ENCODE measurements around the gene TOGARAM1. TPM values are rescaled to one million over a fixed set of nuclear protein-coding genes. Genes with fewer than 3 reads are reported as not detected.

Gene TOGARAM1
- total and polyA plus RNA-seq, 9 of the 15 experiments (the other 6 are each of a cell fraction or from before 2014, with no cell fraction given) = 1.3 to 6.4 (median 3.7) TPM

DNA sequence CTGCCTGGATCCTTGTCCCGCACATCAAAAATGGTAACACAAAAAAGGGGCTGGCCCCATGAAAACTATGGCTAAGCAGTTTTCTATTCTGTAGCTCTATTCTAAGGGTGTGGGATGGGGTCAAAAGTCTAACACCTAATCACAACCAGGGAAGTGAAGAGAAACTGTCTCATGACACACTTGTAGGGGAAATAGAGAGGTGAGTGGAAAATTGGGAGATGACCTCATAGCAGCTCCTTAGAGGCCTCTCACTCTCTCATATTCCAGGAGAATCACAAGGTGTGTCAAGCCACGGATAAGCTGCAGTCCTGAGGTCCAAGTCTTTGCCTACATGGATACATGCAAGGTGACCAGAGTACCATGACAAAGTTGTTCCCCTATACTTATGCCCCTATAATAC, 10.9 kb upstream of the TOGARAM1 start (continued):
- TF ChIP-seq, protein P1, sequence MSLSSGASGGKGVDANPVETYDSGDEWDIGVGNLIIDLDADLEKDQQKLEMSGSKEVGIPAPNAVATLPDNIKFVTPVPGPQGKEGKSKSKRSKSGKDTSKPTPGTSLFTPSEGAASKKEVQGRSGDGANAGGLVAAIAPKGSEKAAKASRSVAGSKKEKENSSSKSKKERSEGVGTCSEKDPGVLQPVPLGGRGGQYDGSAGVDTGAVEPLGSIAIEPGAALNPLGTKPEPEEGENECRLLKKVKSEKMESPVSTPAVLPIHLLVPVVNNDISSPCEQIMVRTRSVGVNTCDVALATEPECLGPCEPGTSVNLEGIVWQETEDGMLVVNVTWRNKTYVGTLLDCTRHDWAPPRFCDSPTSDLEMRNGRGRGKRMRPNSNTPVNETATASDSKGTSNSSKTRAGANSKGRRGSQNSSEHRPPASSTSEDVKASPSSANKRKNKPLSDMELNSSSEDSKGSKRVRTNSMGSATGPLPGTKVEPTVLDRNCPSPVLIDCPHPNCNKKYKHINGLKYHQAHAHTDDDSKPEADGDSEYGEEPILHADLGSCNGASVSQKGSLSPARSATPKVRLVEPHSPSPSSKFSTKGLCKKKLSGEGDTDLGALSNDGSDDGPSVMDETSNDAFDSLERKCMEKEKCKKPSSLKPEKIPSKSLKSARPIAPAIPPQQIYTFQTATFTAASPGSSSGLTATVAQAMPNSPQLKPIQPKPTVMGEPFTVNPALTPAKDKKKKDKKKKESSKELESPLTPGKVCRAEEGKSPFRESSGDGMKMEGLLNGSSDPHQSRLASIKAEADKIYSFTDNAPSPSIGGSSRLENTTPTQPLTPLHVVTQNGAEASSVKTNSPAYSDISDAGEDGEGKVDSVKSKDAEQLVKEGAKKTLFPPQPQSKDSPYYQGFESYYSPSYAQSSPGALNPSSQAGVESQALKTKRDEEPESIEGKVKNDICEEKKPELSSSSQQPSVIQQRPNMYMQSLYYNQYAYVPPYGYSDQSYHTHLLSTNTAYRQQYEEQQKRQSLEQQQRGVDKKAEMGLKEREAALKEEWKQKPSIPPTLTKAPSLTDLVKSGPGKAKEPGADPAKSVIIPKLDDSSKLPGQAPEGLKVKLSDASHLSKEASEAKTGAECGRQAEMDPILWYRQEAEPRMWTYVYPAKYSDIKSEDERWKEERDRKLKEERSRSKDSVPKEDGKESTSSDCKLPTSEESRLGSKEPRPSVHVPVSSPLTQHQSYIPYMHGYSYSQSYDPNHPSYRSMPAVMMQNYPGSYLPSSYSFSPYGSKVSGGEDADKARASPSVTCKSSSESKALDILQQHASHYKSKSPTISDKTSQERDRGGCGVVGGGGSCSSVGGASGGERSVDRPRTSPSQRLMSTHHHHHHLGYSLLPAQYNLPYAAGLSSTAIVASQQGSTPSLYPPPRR (CRISPR knock-in tag; IDR thresholded peaks at IDR 0.05; ENCODE audit: borderline replicate concordance) = no peak
- no peak for TF ChIP-seq GTF2F1 (IDR thresholded peaks at IDR 0.05; ENCODE audit: low read depth, low read length)
- TF ChIP-seq, protein P2, sequence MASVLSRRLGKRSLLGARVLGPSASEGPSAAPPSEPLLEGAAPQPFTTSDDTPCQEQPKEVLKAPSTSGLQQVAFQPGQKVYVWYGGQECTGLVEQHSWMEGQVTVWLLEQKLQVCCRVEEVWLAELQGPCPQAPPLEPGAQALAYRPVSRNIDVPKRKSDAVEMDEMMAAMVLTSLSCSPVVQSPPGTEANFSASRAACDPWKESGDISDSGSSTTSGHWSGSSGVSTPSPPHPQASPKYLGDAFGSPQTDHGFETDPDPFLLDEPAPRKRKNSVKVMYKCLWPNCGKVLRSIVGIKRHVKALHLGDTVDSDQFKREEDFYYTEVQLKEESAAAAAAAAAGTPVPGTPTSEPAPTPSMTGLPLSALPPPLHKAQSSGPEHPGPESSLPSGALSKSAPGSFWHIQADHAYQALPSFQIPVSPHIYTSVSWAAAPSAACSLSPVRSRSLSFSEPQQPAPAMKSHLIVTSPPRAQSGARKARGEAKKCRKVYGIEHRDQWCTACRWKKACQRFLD (CRISPR knock-in tag; IDR thresholded peaks at IDR 0.05) = no peak
- TF ChIP-seq, protein P3, sequence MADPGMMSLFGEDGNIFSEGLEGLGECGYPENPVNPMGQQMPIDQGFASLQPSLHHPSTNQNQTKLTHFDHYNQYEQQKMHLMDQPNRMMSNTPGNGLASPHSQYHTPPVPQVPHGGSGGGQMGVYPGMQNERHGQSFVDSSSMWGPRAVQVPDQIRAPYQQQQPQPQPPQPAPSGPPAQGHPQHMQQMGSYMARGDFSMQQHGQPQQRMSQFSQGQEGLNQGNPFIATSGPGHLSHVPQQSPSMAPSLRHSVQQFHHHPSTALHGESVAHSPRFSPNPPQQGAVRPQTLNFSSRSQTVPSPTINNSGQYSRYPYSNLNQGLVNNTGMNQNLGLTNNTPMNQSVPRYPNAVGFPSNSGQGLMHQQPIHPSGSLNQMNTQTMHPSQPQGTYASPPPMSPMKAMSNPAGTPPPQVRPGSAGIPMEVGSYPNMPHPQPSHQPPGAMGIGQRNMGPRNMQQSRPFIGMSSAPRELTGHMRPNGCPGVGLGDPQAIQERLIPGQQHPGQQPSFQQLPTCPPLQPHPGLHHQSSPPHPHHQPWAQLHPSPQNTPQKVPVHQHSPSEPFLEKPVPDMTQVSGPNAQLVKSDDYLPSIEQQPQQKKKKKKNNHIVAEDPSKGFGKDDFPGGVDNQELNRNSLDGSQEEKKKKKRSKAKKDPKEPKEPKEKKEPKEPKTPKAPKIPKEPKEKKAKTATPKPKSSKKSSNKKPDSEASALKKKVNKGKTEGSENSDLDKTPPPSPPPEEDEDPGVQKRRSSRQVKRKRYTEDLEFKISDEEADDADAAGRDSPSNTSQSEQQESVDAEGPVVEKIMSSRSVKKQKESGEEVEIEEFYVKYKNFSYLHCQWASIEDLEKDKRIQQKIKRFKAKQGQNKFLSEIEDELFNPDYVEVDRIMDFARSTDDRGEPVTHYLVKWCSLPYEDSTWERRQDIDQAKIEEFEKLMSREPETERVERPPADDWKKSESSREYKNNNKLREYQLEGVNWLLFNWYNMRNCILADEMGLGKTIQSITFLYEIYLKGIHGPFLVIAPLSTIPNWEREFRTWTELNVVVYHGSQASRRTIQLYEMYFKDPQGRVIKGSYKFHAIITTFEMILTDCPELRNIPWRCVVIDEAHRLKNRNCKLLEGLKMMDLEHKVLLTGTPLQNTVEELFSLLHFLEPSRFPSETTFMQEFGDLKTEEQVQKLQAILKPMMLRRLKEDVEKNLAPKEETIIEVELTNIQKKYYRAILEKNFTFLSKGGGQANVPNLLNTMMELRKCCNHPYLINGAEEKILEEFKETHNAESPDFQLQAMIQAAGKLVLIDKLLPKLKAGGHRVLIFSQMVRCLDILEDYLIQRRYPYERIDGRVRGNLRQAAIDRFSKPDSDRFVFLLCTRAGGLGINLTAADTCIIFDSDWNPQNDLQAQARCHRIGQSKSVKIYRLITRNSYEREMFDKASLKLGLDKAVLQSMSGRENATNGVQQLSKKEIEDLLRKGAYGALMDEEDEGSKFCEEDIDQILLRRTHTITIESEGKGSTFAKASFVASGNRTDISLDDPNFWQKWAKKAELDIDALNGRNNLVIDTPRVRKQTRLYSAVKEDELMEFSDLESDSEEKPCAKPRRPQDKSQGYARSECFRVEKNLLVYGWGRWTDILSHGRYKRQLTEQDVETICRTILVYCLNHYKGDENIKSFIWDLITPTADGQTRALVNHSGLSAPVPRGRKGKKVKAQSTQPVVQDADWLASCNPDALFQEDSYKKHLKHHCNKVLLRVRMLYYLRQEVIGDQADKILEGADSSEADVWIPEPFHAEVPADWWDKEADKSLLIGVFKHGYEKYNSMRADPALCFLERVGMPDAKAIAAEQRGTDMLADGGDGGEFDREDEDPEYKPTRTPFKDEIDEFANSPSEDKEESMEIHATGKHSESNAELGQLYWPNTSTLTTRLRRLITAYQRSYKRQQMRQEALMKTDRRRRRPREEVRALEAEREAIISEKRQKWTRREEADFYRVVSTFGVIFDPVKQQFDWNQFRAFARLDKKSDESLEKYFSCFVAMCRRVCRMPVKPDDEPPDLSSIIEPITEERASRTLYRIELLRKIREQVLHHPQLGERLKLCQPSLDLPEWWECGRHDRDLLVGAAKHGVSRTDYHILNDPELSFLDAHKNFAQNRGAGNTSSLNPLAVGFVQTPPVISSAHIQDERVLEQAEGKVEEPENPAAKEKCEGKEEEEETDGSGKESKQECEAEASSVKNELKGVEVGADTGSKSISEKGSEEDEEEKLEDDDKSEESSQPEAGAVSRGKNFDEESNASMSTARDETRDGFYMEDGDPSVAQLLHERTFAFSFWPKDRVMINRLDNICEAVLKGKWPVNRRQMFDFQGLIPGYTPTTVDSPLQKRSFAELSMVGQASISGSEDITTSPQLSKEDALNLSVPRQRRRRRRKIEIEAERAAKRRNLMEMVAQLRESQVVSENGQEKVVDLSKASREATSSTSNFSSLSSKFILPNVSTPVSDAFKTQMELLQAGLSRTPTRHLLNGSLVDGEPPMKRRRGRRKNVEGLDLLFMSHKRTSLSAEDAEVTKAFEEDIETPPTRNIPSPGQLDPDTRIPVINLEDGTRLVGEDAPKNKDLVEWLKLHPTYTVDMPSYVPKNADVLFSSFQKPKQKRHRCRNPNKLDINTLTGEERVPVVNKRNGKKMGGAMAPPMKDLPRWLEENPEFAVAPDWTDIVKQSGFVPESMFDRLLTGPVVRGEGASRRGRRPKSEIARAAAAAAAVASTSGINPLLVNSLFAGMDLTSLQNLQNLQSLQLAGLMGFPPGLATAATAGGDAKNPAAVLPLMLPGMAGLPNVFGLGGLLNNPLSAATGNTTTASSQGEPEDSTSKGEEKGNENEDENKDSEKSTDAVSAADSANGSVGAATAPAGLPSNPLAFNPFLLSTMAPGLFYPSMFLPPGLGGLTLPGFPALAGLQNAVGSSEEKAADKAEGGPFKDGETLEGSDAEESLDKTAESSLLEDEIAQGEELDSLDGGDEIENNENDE (IDR thresholded peaks at IDR 0.05; ENCODE audit: low read depth, low read length) = no peak
